ENCODE measurements around the gene TMEM150C. TPM values are rescaled to one million over a fixed set of nuclear protein-coding genes. Genes with fewer than 3 reads are reported as not detected.
"Not testable (repeated sequence)": the region's sequence is repeated elsewhere in the genome, so short reads cannot be mapped to it uniquely, and the experiment has no call there.

The TMEM150C gene
- total RNA-seq, 1 donor: 0.45 TPM

- DNase-seq (ENCODE audit: low read depth): no peak
- TF ChIP-seq CTCF (IDR thresholded peaks at IDR 0.05; ENCODE audit: insufficient read depth, low read length): no peak
- no peak overlapping the region for H3K4me3 ChIP-seq (ENCODE audit: low read depth, low read length)
Observed at GRCh38 chr4:82577451-82577850, 15.7 kb upstream of the TMEM150C start.

GRCh38 chr4:82569727-82570126, 7.9 kb upstream of the TMEM150C start:
- H3K4me3 ChIP-seq (ENCODE audit: low read depth, low read length): no peak overlapping the region
- no peak for TF ChIP-seq CTCF (IDR thresholded peaks at IDR 0.05; ENCODE audit: insufficient read depth, low read length)
- DNase-seq (ENCODE audit: low read depth): no peak

- no peak for DNase-seq (ENCODE audit: low read depth)
- no peak for TF ChIP-seq CTCF (IDR thresholded peaks at IDR 0.05; ENCODE audit: insufficient read depth, low read length)
- no peak overlapping the region for H3K4me3 ChIP-seq (ENCODE audit: low read depth, low read length)
Observed at GRCh38 chr4:82569076-82569475, 7.3 kb upstream of the TMEM150C start.

GRCh38 chr4:82567444-82567843, 5.7 kb upstream of the TMEM150C start:
- no peak overlapping the region for H3K4me3 ChIP-seq (ENCODE audit: low read depth, low read length)
- no peak for TF ChIP-seq CTCF (IDR thresholded peaks at IDR 0.05; ENCODE audit: insufficient read depth, low read length)
- DNase-seq (ENCODE audit: low read depth): no peak

- TF ChIP-seq CTCF (IDR thresholded peaks at IDR 0.05; ENCODE audit: insufficient read depth, low read length): no peak
- no peak overlapping the region for H3K4me3 ChIP-seq (ENCODE audit: low read depth, low read length)
- DNase-seq (ENCODE audit: low read depth): no peak
Observed at GRCh38 chr4:82562564-82562854, 721 bp upstream of the TMEM150C start.

GRCh38 chr4:82560853-82561785, 669 bp downstream of the TMEM150C start:
- H3K4me3 ChIP-seq (ENCODE audit: low read depth, low read length): peak overlapping the region; percentile 57
- TF ChIP-seq CTCF (IDR thresholded peaks at IDR 0.05; ENCODE audit: insufficient read depth, low read length): no peak
- no peak for DNase-seq (ENCODE audit: low read depth)

GRCh38 chr4:82559735-82560120, 2.1 kb downstream of the TMEM150C start:
- no peak for DNase-seq (ENCODE audit: low read depth)
- no peak overlapping the region for H3K4me3 ChIP-seq (ENCODE audit: low read depth, low read length)
- TF ChIP-seq CTCF (IDR thresholded peaks at IDR 0.05; ENCODE audit: insufficient read depth, low read length): no peak

- not testable (repeated sequence) for DNase-seq (ENCODE audit: low read depth); H3K4me3 ChIP-seq (ENCODE audit: low read depth, low read length)
Observed at GRCh38 chr4:82559090-82559734, 2.6 kb downstream of the TMEM150C start.
